ENCODE results near the gene USP2.

Gene USP2

DNA sequence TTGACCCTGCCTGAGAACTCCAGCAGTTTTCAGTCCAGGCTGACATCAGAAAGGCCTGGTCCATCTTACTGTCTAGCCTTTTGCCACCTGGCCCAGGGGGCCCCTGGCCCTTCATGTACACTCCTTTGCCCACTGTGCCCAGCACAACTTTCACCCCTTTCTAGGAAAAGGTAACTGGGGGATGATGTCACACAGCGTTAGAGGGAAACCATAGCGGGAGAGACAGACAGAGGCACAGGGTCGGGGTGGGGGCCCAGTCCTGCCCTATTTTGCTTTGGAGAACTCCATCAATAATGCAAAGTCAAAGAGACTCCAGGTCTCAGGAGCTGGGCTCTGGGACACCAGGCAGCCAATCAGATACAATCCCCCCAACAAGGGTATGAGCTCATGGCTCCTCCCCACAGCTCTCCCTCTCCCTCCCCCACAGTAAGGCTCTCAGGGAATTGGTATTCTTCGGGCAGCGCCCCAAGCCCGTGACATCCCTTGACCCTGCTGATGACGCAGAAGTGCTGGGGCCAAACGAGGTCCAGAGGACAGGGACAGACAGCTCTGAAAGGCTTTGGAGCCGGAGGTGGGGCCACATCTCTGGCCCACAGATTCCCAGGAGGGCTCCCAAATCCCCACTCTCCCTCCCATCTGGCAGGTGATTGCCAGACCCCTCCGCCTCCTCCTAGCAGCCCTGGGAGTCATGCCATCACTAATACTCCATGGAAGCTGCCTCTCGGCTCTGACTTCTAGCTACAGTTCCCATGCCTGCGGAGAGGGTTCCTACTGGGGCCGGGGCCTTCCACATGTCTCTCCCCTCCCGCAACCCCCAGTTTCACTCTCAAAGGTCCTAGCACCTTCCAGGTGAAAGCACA lies 5.9 kb downstream of the USP2 start:
- no peak for DNase-seq

DNA sequence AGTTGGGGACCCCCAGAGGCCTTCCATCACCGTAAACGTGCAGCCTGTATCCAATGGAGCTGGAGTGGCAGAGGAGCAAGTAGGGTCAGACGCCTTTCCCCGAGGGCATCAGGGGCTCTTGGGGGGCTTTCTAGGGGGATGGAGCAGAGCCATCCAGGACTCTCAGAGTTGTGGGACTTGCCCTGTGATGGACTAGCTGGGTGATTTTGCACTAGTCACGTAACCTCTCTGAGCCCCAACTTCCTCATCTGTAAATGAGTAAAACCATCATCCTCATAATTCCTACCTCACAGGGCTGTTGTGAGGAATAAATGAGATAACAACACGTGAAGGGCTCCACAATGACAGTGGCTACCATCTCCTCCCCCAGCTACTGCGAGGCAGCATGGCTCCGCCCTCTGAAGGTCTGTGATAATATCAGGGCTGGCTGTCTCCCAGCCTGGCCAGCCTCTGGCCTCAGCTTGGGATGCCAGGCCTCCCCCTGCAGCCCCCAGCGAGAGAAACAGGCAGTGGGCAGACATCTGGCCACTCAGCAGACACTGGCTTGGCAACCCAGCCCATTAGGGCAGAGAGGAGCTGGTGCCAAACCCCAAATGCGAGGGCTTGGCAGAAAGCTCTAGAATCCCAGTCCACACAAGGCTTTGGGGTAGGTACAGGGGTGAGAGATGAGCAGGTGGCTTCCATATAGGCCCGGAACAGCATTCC lies 6.7 kb downstream of the USP2 start:
- DNase-seq = no peak

DNA sequence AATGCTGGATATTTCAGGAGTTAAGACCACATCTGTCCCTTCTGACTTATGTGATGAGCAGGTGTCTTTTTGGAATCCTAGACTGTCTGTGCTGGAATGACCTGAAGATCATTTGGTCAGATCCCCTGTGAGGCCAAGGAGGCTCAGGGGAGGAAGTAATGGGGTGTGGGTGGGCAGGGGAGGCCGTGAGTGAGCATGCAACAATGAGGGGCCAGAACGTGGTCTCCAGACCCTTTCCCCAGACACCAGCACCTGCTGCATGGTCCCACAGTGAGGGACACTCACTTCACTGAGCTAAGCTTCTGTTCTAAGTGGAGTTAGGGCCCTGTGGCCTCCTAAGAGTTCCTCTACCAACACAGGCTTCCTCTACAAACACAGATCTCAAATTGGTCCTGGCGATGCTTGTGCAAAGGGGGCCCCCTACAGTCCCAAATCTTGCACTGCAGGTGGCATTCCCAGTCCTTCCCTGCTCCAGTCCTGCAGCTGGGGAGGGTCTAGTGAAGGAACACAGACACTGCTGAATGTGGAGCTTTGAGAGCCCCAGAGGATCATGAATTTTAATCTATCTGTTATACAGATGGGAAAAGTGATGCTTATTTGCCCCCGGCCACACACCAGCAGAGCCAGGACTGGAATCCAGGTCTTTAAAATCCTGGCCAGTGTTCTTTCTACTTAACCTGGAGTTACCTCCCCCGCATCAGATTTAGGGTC lies 7.4 kb downstream of the USP2 start:
- peak in 1 of 2 donors; percentile 71 for DNase-seq

DNA sequence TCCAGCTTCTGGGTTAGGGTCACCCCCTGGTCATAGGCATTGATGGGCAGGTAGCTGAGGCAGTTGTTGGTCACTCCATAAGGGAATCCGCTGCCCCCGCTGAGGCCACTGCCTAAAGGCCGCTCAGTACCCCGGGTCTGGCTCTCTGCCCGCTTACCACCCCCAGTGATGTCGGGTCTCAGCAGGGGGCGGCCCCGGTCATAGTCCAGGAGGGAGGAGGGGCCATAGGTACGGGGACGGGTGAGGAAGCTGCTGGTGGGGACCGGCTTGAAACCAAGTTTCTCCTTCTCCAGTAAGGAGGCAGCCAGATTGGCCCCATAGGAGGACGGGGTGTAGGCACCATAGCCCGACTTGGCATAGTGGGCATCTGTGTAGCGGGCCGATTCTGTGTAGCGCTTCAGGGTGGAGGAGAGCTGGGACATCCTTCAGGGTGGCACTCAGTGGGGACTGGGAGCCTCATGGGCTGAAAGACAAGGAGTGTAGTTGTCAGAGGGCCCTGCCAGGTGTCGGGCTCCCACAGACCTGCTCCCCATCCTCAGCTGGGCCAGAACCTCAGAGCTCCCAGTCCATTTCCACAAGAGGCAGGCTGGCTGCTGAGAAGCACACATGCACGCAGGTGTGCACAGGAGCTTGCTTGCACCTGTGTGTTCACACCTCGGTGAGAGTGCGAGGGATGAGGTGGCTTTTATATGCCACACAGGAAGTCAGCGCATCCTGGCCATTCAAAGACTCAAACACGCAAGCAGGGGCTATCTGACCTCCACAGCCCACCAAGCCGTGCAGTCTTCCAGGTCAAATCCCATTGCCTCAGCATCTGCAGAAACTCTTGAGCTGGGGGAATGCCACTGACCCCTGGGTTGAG lies 8.2 kb downstream of the USP2 start:
- no peak for DNase-seq

DNA sequence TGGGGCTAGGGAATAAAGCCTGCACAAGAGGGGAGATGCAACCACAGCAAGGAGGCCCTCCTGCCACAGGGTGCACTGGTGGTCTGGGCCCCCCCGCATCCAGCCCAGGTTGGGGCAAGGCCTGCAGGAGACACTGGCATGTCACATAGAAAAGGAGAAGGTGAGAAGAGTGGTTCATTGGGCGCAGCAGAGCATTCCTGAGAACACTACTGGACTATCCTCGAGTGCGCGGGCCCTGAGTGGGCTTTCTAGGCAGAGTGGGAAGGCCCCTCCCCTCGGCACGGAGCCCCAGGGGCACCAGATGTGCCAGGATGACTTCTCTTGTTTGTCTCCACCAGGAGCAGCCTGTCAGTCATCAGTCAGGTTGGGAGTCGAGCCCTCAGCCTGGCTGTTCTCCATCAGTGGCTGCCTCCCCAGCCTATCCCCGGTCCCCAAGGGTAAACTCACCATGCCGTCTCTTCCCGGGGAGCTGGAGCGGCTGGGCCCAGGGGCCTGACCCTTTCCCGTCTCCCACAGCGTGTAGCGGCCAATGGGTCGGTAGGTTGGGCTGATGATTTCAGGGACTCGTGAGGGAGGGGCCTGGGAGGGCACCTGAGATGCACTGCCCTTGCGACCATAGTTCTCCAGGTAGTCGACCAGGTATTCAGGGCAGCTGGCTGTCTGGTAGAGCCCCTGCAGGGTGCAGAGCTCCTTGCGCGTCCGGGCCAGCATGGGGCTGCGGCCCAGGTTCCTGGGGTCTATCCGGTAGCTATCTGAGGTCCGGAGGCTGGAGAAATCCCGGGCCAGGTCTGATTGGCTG lies 9.0 kb downstream of the USP2 start:
- DNase-seq = no peak

DNA sequence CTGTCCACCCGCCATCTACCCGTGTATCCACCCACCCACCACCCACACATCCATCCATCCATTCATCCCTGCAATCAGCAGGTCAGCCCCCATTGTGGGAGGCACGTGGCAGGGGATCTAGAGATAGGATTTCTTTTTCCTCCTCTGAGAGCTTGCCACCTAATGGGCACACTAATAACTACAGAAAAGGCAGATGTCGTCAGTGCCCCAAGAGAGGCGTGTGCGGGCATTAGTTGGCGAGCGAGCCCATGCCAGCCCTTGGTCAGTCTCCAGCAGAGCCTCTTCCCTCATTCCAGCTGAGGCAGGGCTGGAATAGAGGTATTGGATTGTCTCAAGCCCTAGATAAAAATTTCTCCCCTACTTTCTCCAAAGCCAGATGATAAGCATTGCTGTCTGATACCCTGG lies 9.7 kb downstream of the USP2 start:
- DNase-seq = no peak

DNA sequence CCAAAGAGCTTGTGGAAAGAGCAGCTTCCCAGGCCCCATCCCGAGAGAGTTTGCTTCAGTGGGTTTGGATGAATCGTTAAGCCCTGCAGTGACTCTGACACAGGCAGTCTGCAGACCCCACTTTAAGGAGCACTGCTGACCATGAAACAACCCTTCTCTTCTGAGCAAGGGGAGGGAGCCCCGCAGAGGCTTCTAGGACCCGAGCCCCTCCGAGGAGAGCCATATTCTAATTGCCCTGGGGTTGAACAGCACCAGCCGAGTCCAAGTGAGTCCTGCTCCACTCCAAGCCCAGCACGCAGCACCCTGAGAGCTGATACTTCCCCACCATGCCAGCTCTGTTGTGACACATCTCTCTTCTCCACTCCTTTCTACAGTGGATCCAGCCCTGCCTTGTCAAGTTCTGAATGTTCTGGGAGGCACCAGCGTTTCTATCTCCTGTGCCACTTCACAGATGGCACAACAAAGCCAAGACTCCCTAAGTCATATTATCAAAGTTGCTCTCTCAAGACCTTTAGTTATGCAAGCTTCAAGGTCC lies 10.4 kb downstream of the USP2 start:
- DNase-seq = no peak

DNA sequence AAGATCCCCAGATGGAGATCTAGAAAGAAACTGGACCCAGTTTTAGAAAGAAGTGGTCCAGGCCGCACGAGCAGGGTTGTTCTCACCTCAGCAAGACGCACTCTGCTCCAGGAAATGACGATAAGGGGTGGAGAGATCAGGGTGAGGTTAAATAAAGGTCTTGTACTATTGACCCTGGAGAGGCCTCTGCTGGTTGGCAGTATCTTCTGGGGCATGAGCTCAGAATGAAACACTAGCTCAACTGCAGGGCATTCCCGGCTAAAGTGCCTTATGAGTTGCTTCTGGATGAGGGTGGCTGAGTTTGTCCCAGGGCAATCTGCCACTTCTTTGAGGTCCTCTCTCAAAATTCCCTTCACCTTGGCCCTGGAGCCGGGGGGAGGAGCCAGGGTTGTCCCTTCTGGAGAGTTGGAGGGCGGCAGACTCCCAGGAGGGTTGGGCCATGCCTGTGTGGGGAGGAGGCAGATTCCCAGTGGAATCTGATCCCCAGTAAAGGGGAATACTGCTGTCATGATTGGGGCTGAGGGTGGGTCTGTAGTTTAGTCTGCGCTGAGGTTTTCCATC lies 10.9 kb downstream of the USP2 start:
- no peak for DNase-seq

DNA sequence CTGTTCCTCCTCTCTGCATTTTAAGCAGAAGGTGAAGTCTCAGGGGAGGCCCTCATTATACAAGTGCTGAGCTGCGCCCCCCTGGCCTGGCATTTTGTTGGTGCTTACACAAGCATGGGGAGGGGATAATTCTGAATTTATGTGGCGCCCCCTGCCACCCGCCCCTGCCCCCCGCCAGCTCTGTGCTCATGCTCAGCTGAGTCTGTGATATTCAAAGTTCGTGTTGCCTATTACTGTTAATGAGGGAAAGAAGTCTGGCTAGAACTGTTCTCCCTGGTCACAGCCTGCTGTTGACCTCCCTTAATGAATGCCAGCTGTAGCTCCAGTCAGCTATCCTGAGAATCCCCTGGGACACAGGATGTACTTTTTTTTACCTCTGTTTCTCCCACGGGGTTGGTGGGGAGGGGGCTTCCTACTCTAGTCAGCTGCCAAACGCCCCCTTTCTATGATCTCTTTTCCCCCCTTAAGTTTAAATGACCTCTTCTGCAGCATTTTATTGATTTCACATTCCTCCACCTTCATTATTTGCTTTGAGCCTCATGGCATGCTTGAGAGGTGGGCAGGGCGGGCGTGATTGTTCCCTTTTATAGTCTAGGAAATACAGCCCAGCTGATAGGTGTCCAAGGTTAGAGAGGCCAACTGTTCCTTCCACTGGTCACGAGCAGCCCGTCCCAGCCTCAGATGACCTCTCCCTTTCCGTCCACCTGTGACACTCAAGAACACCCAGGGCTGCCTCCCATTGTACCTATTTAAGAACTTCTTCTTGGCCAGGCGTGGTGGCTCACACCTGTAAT lies 12.2 kb downstream of the USP2 start:
- DNase-seq = no peak

DNA sequence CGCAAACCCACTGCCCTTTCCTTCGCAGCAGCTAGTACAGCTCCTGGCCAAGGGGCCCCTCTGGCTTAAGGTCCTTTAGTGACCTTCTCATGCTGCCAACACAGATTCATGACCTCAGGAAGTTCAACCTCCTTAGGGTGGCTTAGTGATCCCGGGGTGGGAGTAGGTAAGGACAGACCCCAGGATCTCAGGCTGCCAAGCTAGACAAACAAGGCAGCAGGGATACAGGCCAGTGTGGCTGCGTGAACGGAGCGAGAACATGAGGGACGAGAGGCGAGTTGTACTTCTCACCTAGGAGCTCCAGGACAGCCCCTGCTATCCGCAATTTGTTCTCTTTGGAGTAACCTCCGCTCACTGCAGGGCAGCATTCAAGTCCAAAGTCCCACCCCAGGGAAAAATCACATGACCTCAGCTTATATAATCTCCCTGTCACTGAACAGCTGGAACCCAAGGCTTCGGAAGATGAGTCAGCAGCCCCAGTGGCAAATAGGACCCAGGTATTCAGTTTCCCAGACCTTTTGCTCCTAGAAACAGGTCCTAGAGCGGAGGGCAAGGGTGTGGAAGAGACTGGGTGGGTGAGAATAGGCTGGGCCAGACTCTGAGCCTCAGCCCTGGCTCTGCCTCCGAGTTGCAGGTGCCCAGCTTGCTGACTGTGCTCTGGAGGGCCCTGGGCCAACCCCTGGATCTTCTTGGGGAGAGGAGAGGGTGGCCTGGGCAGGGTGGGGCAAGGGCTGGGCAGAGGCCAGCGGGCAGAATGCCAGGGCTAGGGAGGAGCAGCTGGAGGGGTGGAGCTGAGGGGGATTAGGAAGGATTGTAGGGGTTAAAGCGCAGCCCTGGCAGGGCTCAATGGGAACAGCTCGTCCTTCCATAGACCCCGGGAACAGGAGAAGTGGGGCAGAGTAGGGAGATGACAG lies 13.1 kb downstream of the USP2 start:
- DNase-seq = no peak

DNA sequence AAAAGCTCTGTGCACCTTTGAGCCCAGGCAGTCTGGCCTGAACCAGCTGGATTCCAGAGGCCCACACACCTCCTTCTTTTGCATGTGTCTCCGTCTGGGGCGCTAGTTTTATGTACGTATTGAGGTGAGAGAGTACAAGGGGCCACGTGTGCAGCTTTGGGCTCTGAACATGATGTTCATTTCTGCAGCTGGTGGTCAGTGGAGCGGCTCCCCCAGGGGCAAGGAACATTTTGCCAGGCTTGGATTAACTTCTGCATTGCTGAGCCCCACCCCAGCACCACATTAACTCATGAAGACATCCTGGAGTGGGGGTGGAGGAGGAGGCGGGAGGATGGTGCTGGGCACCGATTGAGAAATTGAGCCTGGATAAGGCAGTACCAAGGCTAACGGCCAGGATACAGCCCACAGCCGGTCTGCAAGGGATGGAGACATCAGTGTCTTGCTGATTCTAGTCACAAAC lies 13.8 kb downstream of the USP2 start:
- no peak for DNase-seq

DNA sequence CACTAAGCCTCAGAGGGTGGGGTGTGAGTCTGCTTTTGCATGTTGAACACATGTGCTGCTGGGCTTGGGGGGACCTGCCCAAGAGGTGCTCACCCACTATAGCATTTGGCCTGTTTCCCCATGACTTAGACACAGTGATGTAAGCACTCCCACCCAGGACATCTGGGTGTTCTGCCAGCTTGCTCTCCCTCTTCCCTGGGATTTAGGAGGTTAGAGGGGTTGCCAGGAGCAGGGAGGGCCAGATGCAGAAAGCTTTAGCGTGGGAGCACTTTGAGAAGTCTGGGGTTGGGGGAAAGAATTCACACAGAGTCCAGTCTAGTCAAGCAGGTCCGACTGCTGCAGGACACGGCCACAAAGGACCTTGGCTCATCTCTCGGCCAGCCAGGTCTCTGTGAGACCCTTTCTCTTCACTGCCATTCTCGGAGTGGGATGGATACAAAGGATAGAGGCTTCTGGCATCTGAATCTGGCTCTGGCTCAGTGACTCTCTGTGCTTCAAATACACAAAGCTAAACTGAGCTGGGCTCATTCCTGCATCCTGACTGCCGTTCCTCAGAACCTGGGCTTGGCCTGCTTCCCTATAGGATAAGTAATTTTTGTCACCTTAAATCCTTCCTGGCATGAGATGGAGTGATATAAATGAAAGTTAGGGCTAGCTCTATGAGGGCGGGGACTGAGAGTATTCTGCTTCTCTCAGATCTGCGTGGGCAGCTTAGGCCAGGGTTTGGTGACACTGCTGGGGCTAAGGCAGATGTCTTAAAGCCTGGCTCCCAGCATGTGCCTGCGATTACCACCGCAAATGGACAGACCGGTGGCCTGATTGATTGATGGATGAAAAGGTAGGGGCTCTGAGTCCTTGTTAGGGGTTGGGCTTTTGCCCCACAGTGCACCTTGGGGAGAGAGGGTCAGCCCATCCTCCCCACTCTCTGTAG lies 14.5 kb downstream of the USP2 start:
- DNase-seq = no peak

DNA sequence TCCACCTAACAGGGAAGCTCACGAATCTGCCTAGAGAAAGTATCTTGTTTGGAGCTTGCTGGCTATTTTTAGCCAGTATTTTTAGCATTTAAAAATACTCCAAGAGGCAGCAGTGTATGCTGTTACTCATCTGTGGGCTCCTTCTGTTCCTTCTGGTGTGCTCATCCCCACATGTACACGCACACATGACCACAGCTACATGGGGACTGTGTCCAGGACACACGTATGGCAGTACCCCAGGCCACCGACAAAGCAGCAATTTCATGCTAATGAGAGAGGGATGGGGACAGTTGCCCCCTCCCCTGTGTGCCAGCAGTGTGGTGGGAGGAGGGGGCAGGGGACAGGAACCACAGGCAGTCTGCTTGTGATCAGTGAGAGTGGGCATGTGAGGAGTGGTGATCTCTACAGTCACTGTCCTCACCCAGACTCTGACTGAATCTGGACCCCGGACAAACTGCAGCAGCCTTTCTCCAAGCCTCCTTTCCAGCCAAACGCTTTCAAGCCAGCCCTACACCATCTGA lies 16.4 kb downstream of the USP2 start:
- DNase-seq = no peak

DNA sequence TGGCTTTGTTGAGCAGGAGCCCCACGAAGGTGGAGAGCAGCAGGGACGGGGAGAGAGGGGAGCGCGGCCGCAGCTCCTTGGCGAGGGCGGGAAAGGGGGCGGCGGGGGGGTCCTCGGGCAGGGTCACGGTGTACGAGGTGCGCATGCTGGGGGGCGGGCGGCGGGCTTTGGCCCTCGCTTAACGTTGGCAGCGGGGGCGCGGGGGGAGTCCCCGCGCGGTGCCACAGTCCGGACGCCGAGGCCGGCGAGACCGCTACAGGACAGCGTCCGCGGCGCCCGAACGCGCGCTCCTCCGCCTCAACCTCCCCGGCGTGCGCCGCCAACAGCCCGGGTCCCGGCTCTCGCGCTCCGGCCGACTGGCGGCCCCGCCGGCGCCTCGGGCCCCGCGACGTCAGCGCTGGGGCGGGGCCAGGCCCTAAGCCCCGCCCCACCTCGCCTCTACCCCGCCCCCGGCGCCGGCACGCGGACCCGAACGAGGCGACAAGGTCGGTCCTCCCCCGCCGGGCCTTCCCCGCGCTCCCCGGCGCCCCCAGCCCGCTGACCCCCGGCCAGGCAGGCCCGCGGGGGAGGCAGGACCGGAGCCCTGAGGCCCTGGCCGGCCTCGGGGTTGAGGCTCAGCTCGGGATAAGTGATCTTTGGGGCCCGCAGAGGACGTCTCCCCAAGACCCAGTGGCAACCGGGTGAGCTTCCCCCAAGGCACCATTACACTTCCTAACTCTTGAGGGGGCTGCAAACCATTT lies 17.5 kb downstream of the USP2 start:
- DNase-seq = no peak

DNA sequence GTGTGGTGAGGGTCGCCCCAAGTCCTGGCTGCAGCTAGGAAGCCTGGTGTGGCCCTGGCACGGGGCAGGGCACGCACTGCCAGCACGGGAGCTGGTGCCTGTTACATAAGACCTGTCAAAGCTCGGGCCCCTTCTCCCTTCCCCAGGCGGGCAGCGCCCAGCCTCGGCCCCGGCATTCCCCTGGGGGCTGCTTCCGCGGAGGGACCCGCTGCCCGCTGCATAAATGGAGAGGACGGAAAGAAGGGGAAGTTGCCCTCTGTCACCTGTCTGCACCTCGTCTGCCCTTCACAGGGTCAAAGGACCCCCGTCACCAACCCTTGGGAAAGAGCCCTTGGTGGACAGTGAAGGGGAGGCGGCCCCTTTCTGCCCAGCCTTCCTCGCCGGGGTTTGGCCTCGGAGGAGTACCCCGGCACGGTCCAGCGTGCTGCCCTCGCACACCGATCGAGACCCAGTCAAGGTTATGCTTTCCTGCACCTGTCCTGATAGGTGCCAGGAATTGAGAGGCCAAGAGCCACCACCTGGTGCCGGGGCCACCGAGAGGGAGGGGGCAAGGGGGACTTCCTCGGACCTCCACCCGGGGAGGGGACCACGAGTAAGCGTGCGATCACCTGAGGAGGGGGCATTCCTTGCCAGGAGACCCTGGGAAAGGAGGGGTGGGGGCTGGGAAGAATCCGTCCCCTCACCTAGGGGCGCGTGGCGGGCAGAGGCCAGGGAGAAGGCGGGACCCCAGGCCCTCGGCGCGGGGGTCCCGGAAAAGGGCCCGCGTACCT lies 18.2 kb downstream of the USP2 start:
- DNase-seq = no peak

DNA sequence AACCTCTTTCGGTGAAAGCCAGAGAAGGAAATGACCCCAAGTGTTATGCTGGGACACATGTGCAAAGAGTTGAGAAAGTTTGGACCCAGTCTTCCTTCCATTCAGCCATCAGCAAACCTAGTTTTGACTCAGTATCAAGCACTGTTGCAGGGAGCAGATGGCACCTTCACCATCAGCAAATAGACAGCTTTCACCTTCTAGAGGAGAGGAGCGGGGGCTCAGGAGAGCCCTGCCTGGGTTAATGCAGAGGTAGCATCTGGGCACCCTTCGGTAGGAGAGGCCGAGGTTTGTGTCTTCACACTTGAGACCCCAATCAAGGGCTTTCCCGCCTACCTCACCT lies 18.8 kb downstream of the USP2 start:
- DNase-seq = no peak
